Measurements from ENCODE around the gene SUSD4.
A peak's percentile ranks its signal among the peaks of the same experiment; 100 is the strongest.

Gene SUSD4

DNA sequence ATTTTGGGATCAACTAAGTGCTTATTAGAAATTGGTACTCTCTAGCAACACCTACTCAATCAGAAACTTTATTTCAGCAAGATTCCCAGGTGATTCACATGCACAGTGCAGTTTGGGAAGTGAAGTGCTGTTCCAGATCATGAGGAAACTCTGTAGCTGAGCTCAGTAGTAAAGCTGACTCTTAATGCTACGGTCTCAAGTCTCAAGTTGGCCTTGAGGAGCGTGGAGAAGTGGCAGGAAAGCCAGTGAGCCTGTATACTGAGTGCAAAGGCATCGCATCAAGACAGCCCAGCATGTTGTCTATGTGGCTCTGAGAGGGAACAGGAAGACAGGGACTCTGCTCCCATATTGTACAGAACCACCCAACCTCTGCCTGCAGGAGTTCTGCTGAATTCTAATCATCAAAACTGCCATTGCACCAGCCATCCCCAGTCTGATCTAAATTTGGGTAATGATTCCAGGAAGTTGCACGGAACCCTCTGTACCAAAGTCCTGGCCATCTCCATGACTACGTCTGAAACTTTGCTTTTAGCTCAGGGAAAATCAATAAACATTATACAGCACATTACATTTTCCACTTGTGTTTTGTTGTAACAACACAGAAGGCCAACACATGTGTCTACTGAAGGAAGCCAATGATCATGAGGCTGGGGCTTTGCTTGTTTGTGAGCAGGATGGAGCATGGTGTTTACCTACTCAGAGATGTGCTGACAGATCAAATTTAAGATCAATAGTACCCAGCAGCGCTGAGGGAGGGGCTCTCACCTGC is 115.8 kb downstream of the SUSD4 start:
- no peak for DNase-seq

DNA sequence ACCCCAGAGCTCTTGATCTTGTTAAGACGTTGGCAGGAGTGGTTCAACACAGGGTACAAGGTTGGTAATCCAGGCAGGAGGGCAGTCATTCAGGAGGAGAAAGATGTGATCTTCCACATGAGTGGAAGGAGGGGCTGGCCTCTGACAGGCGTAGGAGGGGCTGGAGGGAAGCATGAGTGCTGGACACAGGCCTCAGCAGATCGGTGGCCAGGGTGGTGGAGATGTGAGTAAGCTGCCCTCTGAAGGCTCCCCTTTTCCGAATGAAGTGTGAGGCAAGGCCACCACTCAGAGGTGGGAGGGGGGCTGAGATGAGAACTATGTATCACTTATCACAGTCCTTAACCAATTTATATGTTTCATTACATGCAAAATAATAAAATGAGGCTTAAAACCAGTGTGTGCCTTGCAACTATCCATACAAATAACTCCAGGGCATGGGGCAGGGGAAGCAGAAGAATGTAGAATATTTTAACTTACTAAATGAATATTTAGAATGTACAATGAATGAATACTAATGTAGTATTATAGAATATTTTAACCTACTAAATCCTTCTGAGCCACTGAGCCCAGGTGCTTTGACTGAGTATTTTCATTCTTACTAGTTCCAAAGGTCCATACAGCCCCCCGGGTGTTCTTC is 117.4 kb downstream of the SUSD4 start:
- no peak for DNase-seq

DNA sequence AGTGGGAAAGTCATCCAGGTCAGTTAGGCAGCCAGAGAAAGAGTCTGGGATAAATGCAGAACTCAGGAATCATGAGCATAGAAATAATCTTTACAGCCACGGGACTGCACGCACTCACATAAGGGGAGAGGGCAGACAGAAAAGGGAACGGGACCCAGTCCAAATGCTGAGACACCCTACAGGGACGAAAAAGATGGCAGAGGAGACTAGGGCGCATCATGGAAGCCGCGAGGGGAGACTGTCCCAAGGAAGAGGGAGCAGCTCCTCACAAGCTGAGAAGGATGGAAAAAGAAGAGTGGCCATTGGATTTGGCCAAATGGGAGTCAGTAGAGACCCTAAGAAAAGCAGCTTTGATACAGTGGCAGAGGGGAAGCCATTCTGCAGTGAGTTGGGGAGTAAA is 118.0 kb downstream of the SUSD4 start:
- no peak for DNase-seq

DNA sequence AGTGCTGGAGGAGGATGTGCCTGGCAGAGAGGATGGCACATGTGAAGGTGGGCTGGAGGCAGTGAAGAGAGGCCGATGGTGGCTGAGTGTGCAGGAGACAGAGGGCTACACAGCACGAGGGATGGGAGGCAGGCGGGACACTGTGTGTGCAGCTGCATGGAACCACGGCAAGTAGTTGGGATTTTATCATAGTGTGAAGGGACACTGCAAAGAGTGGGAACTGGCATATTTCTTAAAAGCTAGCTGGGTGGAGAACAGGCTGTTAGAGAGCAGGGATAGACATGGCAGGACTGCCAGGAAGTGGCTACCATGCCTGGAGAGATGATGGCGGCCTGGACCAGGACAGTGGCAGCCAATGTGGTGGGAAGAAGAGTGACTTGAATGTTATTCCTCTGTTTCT is 118.6 kb downstream of the SUSD4 start:
- DNase-seq: no peak

DNA sequence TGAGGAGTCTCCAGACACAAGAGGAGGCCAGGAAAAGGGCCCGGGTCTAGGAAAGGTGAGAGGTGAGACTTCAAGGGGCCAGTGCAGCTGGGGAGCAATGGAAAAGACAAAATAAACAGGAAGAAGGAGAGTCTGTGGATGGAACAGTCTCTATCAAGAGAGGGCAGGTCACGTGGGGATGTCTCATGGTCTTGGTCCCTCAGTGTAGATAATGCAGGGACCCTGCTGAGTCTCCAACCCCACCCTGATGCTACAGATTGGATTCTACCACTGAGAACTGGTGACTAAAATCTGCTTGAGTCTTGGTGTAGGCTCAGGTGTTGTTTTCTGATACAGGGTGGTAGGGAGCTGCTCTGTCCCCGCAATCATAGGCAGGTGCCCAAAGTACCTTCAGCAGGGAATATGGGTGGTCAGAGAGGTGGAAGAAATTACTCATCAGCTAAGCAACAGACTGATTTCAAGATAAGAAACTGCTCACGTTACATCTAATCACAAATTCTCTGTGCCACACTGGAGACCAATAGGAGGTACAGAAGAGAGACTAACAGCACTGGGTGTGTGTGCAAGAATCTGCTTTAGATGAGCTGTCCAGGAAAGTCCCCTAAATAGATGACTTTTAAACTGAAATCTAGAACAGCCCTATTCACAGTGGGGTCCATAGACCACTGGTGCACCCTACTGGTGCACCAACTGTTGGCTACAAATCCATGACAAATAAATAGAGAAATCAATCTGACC is 119.4 kb downstream of the SUSD4 start:
- peak; percentile 46 for DNase-seq

DNA sequence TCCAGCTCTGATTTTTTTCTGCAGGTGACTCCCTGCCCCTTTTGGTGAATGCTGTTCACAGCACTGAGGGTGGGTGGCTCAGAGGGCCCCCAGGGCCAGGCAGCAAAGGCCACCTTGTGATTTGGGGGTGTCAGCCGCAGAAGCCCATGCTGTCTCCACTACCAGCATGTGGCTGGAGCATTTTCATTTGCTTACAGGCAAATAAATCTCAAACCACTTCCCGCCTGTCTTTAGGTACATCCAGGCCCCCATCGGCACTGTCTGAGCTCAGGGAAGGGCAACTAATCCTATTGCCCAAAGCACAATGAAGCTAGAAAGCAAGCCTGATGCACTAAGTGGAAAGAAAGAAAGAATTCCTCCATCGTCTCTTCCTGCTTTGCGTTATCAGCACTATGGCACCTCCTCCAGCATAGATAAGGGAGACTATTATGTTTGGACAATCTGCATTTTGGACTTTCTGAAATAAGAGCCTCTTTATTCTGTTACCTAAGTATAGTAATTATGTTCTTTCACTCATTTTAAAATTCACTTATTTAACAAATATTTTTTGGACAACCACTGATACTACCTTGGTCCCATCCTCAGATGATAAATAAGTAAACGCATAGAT is 120.4 kb downstream of the SUSD4 start:
- DNase-seq: no peak

DNA sequence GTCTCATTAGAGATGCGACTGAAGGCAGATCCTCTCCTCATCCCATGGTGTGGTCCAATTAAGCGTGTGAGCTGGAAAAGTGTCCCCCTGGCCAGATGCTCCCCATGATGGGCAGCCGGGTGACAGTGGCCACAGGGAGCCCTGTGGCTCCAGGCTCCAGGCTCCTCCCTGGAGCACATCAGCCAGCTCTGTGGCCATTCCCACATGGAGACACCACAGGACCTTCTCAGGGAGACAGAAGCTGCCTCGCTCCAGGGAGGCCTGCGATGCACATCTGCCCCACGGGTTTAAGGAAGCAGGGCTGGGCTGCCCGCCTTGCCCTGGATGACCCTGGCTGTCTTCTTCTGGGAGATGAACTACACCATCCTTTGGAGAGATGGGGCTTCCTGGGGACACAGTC is 121.0 kb downstream of the SUSD4 start:
- no peak for DNase-seq

DNA sequence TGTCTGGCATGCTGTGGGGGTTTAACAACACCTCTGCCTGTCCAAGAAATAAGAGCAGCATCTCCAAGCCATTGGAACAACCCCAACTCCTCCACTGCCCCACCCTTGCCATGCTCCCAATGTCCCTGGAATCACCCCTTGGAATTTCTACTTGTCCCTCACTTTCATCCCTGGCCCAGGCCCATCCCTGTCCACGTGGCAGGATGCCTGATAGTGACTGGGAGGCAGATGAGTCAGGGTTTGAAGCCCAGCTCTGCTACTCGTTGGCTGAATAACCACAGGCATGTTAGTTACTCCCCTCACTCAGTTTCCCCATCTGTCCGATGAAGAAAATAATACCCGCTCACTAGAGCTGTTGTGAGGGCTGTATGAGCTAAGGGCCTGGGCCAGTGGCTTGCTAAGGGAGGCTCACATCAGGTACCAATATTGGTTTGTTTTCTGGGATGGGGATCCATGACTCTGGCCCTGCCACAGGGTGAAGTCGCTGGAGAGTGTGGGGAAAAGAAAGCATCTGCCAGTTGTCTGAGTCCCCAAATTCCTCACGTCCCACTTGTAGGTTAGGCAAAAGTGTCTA is 121.5 kb downstream of the SUSD4 start:
- DNase-seq: no peak

DNA sequence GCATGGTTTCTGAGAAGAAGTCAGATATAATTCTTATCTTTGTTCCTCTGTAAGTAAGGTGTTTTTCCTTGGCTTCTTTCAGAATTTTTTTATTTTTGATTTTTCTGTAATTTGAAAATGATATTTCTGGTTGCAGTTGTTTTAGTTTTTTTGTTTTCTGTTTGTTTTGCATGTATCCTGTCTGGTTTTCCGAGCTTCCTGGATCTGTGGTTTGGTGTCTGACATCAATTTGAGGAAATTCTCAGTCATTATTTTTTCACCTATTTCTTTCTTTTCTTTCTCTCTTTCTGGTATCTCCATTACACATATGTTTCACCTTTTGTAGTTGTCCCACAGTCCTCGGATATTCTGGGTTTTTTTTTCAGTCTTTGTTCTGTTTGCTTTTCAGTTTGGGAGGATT is 123.9 kb downstream of the SUSD4 start:
- no peak for DNase-seq

DNA sequence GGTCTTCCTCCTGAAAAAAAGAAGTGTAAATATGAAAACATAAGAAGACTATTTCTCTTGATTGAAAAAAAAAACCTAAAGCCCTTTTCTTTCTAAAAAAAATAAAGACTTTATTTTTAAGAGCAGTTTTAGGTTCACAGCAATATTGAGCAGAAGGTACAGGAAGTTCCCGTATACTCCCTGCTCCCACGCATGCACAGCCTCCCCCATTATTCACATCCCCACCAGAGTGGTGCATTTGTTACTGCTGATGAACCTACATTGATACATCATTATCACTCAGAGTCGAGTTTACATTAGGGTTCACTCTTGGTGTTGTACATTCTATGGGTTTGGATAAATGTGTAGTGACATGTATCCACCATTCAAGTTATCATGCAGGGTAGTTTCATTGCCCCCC is 128.9 kb downstream of the SUSD4 start:
- DNase-seq: no peak

DNA sequence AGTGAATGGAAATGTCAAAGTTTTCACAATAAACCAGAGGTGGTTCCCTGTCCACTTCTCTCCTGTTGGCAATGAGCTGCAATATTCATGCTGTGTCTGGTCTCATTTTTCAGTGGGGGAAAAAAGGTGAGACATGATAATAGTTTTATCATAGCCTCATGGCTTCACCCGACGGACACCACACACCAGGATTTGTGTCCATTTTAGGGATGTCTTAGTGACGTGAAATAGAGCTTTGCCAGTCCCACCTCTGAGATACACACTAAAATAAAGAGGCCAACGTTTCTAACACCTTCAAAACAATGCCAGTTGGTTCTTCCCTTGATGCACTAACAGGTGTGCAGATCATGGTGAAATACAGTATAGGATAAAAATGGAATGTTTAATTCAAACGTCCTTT is 129.4 kb downstream of the SUSD4 start:
- DNase-seq: no peak

DNA sequence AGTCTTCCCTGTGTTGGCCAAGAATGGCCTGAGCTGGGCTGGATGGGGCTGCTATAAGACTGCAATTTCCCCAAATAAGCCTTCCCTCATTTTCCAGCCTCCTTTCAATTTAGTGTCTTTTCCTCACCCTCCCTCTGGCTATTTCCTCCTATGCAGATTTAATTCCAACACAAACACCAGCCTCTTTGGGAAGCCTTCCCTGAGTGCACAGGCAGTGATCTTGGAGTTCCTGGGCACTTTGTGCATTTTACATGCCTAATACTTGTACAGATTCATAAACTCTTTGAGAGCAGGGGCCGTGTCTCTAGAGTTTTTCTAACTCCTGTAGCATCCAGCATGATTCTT is 129.8 kb downstream of the SUSD4 start:
- no peak for DNase-seq

DNA sequence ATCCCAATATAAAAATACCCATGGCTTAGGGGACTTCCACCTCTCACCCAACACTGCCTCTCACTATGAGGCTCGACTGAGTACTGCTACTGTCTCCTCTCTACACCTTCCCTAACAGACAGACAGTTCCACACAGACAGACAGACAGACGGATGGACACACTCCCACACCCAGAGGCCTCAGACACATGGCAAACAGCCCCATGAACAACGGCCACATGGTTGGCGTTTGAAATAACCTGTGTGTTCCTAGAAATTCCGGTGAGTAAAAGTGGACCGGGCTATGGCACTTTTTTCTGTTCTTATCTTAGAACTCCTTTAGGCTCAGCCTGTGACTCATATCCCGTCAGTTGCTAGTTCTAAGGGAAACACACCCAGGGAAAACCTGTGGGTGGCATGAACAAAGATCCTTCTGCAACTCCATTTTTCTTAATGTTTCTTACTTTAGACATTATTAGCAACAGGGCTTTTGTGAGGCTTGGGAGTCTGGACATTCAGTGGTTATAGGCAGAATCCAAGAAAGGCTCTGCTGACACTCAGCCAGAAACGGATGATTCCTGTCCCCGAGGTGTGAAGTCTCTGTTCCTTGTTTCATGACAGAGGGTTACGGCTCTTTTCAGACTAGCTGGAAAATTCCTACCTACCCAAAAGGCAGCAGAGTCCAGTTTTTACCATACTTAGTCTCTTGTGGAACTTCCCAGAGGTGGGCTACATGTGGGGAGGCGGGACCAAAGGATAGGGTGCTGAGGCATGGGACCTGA is 130.4 kb downstream of the SUSD4 start:
- peak; percentile 36 for DNase-seq

DNA sequence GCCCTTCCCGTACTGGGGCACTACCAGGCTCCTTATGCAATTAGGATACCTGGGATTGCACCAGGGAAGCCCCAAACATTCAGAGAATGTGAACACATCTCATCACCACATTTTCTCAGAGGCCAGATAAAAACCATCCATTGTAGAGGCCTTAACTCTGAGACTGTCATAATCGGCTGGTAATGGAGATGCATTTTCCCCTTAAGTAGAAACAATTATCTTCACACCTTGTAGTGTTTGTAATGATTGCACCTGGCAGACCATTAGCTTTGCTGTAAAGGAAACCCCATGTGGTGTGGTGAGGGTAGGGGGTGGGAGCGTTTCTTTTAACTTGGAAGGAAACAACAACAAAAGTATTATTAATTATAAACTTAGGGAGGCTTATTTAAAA is 131.0 kb downstream of the SUSD4 start:
- no peak for DNase-seq

DNA sequence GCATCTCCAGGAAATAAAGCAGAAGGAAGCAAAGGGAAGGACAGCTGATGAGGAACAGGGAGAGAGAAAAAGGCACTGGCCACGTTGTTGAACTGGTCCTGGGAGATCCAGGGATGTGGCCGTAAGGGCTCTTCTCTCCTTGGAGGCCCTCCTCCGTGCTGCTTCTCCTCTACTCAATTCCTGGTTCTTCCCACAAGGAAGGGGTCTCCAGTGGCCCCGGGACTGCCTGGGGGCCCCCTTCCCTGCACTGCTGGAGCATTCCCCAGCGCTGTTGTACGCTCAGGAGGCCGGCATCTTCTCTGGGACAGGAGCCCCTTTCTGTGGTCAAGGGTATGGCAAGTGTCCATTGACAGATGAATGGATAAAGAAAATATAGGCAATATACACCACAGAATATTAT is 132.4 kb downstream of the SUSD4 start:
- no peak for DNase-seq

DNA sequence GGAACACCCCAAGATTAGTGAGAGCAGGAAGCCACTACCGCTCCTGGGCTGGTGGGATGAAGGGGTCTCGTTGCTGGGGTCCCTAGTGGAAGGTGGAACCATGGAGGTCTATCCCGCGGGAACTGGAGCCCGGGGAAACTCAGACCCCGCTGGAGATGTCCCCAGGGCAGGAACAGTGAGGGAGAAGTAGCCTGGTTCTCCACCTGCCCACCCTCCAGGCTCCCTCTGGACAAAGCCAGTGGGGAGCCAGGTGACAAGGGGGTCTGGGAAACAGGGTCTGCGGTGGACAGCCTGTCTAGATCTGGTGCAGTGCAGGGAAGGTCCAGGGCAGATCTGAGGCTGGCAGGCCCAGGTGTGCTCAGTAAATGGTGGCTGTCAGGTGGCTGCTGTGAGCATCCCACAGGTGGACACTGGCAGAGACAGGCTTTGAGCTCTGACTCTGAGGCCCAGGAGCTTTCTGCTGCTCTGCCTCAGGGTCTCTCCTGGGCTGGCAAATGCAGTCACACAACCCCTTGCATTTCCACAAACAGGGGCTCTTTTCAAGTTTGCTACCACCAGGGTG is 132.9 kb downstream of the SUSD4 start:
- no peak for DNase-seq

DNA sequence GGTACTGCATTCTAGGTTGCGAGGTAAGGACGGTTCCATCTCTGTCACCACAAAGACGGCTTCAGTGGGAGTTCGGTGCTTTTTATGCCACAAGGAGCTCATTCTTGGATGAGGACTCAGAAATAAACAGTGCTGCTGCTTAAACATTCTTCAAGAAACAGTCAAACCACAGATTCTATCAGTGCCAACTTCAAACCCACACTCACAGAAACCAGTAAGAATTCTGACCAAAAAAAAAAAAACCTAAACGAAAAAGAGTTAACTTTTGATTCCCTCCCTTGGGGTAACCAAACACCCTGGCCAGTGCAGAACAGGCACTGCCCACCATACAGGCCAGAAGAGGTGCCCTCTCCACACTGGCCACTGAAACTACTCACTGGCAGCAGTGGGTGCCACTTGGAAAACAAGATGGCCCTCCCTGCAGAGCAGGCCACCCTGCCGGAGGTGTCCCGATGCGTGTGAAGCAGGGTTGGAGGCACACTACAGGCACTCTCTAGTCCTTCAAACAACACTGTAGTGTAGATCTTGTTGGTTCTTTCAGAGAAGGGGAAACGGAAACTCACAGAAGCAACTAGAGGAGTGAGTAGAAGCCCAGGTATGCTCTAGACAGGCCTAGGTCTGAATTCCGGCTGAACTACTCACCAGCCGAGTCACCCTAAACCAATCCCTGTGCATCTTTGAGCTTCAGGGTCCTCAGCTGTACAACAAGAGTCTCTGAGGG is 133.7 kb downstream of the SUSD4 start:
- DNase-seq: no peak

DNA sequence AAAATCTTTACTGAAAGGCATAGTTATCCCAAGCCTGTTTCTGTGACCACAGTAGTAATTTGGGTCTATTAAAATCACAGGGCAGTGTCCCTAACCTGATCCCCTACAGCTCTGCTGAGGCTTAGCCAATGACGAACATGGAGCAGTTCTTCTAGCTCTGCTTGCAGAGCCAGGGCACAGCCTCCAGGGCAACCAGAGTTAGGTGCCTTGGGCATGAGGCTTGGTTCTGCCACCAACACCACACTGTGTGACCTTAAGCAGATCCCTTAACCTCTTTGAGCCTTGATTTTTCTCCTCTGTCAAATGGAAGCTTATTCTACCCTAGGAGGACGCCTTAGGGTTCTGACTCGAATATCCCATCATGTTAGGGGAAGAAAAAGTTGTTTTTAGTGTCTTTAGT is 134.2 kb downstream of the SUSD4 start:
- no peak for DNase-seq

DNA sequence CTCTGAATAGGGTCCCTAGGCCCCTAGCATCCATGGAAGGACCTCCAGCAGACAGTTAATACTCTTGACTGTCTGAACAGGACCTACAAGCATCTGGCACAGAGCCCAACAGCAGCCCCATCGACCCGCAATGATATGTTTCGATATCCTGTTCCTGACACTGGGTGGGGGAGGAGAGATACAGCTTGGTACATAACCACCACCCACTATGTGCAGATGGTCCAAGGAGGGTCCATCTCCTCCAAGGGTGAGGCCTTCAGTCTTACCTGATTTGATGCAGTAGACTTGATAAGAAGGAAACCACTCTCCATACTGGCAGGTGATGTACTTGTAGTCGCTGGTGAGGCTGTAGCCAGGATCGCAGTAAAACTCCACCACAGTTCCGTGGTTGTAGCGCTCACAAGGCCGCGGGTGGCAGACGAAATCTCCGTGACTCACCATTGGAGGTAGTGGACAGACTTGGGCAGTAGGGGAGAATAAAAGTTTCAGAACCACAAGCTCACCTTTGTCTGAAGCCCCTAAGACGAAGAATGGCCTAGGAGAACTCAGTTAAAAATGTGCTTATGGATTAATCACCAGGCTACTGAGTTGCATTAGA is 134.9 kb downstream of the SUSD4 start:
- DNase-seq: no peak

DNA sequence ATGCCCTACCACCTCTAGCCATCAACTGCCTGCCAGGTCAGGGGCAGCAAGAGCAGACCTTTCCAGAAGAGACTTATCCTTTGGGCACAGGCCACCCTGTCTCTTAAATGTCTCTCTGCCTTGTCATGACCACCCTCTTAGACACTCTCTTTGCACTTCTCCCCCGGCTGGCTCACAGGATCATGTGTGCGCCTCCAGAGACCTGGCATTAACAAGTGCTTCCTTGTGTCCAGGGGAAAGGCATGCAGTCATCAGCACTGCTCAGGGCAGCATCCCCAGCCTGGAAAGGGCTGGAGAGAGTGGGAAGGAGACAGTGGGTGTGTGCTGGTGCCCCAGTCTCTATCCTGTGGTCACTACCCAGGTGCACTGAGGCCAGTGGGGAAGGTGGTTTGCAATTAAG is 135.8 kb downstream of the SUSD4 start:
- DNase-seq: no peak

DNA sequence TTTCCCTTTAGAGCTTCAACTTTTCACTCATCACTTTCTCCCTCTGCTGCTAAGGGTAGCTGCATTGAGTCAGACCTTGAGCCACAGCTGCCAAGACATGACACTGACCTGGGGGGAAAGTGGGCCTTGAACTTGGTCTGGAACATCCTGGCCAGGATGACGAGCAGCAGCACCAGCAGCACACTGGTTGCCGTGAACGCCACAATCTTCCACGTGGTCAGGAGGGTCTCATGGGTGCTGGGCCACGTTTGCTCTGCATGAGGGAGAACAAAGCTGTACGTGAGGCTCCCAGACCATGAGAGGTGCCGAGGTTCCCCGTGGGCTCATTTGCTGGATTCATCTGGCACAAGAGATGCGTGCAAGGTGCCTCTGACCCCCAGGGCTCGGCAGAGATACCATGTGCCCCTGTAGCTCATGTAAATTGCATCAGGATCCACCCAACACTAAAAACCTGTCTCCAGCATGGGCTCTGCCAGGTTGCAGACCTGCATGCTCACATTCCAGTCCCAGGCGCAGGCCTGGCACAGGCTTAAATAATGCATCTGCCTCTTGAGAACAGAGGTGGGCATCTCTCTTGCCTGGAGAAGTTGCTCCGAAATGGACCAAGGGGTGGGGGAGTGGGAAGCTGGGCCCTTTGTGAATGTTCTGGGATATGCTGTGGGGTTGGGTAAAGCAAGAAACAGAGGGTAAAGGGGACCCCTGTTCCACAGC is 136.3 kb downstream of the SUSD4 start:
- DNase-seq: no peak
